ENCODE results near the gene GRAMD4. TPM values are rescaled to one million over a fixed set of nuclear protein-coding genes. Genes with fewer than 3 reads are reported as not detected.
A peak's percentile ranks its signal among the peaks of the same experiment; 100 is the strongest.

Gene GRAMD4
- total RNA-seq, 1 experiment from 2014 or later: 18.4 TPM

DNA sequence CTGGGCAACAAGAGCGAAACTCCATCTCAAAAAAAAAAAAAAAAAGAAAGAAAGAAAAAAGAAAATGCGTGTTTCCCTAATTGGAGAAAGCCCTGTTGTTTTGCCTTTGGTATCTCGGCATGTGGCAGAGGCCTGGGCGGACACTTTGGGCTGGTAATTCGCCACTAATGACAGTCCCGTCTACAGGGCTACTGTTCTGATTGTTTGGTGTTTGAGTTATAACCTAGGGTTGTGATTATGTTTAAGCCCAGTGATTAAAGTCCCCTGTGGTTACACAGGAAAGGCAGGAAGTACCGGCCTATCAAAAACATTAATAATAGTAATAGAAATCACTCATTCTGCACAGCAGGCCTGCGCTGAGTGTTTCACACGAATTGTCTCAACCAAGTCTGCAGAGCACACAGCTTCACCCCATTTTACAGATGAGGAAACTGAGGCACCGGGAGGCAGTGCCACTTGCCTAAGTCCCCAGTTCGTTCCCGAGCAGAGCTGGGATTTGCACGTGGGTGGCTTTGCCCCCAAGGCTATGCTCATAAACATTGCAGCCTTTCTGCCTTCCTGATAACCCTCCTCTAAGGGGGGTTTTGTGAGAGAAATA, 39.1 kb upstream of the GRAMD4 start:
- Histone ChIP-seq H3K27me3 (replicated peaks; ENCODE audit: insufficient read depth, low read depth, low read length, poor library complexity) (no peaks in the 10 kb centered on the region), H3K27ac (ENCODE audit: low read depth, low read length, poor library complexity, severe bottlenecking) (no peak overlapping the region), H3K4me1 (ENCODE audit: insufficient read depth, low read length, poor library complexity, severe bottlenecking) (peaks cover 64% of the 10 kb centered on the region), H3K4me3 (ENCODE audit: low read depth, low read length, poor library complexity, severe bottlenecking) (no peak overlapping the region), H3K9me3 (ENCODE audit: low read depth, low read length, poor library complexity, severe bottlenecking) (no peaks in the 10 kb centered on the region), H3K36me3 (ENCODE audit: insufficient read depth, low read length, poor library complexity, severe bottlenecking) (no peaks in the 10 kb centered on the region)
- DNase-seq (ENCODE audit: low spot score): peak; percentile 90
- BruUV-seq (replicated peaks): no TSS peak
- TF ChIP-seq, protein P1, sequence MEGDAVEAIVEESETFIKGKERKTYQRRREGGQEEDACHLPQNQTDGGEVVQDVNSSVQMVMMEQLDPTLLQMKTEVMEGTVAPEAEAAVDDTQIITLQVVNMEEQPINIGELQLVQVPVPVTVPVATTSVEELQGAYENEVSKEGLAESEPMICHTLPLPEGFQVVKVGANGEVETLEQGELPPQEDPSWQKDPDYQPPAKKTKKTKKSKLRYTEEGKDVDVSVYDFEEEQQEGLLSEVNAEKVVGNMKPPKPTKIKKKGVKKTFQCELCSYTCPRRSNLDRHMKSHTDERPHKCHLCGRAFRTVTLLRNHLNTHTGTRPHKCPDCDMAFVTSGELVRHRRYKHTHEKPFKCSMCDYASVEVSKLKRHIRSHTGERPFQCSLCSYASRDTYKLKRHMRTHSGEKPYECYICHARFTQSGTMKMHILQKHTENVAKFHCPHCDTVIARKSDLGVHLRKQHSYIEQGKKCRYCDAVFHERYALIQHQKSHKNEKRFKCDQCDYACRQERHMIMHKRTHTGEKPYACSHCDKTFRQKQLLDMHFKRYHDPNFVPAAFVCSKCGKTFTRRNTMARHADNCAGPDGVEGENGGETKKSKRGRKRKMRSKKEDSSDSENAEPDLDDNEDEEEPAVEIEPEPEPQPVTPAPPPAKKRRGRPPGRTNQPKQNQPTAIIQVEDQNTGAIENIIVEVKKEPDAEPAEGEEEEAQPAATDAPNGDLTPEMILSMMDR (conservative IDR thresholded peaks at IDR 0.05; ENCODE audit: low read depth, low read length): no peak
- no peak for TF ChIP-seq EZH2 (IDR thresholded peaks at IDR 0.05; ENCODE audit: borderline replicate concordance, low read depth, low read length, poor library complexity, severe bottlenecking)
- ChIA-PET CTCF (no interaction called here), POLR2A (ENCODE audit: low non-redundant PET) (interaction anchor here (0.5 kb wide), 1 partner anchor 20 kb away, joined by 5 read pairs; no protein-coding TSS in a partner anchor)
- intact Hi-C loops (cut with micrococcal nuclease; ENCODE audit: unreplicated experiment): no loop called here

DNA sequence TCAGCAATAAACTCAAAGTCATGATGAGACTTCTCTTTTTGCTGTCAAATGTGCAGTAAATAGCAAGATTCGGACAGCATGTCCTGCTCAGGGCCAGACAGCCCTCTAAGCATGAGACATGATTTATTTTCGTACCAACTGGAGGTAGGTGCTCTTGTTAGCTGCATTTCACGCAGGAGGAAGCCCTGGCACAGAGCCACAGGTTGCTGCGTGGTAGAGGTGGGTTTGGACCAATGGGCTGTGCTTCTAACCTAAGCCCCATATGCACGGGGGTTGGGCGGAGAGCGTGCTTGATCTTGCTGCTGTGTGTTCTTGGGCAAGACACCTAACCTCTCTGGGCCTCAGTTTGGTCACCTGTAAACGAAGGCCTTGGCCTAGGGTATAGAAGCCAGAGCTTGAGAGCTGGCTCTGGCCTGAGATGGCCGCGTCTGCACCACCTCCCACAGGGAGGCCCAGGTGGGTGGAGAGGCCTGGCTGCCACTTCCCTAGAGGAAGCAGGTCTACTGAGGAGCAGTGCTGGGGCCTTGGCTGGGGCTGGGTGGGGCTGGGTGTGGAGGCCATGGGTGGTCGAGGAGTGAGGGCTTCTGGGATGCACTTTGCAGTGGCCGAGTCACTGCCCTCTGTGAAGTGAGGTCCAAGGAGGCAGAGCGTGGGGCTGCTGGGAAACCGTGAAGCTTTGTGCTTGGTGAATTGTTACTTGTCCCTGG, 38.5 kb upstream of the GRAMD4 start:
- intact Hi-C loops (cut with micrococcal nuclease; ENCODE audit: unreplicated experiment): no loop called here
- Histone ChIP-seq H3K4me3 (ENCODE audit: low read depth, low read length, poor library complexity, severe bottlenecking) (no peak overlapping the region), H3K4me1 (ENCODE audit: insufficient read depth, low read length, poor library complexity, severe bottlenecking) (peaks cover 64% of the 10 kb centered on the region), H3K9me3 (ENCODE audit: low read depth, low read length, poor library complexity, severe bottlenecking) (no peaks in the 10 kb centered on the region), H3K36me3 (ENCODE audit: insufficient read depth, low read length, poor library complexity, severe bottlenecking) (no peaks in the 10 kb centered on the region), H3K27me3 (replicated peaks; ENCODE audit: insufficient read depth, low read depth, low read length, poor library complexity) (no peaks in the 10 kb centered on the region), H3K27ac (ENCODE audit: low read depth, low read length, poor library complexity, severe bottlenecking) (no peak overlapping the region)
- TF ChIP-seq, protein P1 (conservative IDR thresholded peaks at IDR 0.05; ENCODE audit: low read depth, low read length): no peak
- no peak for TF ChIP-seq EZH2 (IDR thresholded peaks at IDR 0.05; ENCODE audit: borderline replicate concordance, low read depth, low read length, poor library complexity, severe bottlenecking)
- DNase-seq (ENCODE audit: low spot score): no peak
- CTCF ChIA-PET: no interaction called here
- POLR2A ChIA-PET (ENCODE audit: low non-redundant PET): no interaction called here
- BruUV-seq (replicated peaks): no TSS peak

DNA sequence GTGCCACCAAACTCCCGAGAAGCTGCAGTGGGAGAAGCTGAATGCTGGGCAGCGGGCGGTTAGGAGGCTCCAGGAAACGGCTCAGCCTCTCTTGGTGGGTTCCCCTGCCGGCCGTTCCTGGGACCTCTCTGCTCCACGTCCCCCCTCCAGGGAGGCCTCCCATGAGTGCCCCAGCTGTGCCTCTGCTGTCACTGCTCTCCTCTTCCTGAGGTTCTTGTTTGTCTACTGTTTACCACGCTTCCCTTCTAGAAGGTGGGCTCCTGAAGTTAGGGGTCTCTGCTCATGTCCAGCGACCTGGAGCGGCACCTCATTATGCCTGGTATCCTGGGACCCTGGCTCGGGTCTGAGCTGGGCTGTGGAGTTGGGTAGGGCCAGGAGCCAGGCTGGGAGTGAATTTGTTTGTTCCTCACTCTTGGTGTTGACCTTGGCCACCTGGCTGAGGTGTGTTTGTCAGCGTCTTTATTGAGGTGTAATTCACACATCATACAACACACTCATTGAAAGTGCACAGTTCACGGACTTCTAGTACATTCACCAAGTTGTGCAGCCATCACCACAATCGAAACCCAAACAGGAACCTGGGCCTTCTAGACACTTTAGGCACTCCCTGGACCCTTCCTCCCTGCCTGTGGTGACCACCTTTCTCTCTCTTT, 37.8 kb upstream of the GRAMD4 start:
- H3K4me1 ChIP-seq (ENCODE audit: insufficient read depth, low read length, poor library complexity, severe bottlenecking): peaks cover 64% of the 10 kb centered on the region
- POLR2A ChIA-PET (ENCODE audit: low non-redundant PET): no interaction called here
- CTCF ChIA-PET: no interaction called here
- H3K9me3 ChIP-seq (ENCODE audit: low read depth, low read length, poor library complexity, severe bottlenecking): no peaks in the 10 kb centered on the region
- no peak for DNase-seq (ENCODE audit: low spot score)
- BruUV-seq (replicated peaks): no TSS peak
- TF ChIP-seq EZH2 (IDR thresholded peaks at IDR 0.05; ENCODE audit: borderline replicate concordance, low read depth, low read length, poor library complexity, severe bottlenecking): no peak
- TF ChIP-seq, protein P1 (conservative IDR thresholded peaks at IDR 0.05; ENCODE audit: low read depth, low read length): no peak
- intact Hi-C loops (cut with micrococcal nuclease; ENCODE audit: unreplicated experiment): no loop called here
- no peak overlapping the region for H3K4me3 ChIP-seq (ENCODE audit: low read depth, low read length, poor library complexity, severe bottlenecking)
- no peaks in the 10 kb centered on the region for H3K36me3 ChIP-seq (ENCODE audit: insufficient read depth, low read length, poor library complexity, severe bottlenecking)
- H3K27me3 ChIP-seq (replicated peaks; ENCODE audit: insufficient read depth, low read depth, low read length, poor library complexity): no peaks in the 10 kb centered on the region
- no peak overlapping the region for H3K27ac ChIP-seq (ENCODE audit: low read depth, low read length, poor library complexity, severe bottlenecking)
